ENCODE measurements around the gene WDCP.

- TF ChIP-seq CTCF (IDR thresholded peaks at IDR 0.05) (no peak), POLR2A (IDR thresholded peaks at IDR 0.05) (no peak)
Measured at GRCh38 chr2:24077535-24077877, 30.3 kb upstream of the WDCP start.

Measured in breast epithelium (tissue), 3 donors.